ENCODE measurements around the gene DNAJB8. TPM values are rescaled to one million over a fixed set of nuclear protein-coding genes. Genes with fewer than 3 reads are reported as not detected.

DNAJB8 gene
- total and polyA plus RNA-seq, 9 donors = not detected

DNA sequence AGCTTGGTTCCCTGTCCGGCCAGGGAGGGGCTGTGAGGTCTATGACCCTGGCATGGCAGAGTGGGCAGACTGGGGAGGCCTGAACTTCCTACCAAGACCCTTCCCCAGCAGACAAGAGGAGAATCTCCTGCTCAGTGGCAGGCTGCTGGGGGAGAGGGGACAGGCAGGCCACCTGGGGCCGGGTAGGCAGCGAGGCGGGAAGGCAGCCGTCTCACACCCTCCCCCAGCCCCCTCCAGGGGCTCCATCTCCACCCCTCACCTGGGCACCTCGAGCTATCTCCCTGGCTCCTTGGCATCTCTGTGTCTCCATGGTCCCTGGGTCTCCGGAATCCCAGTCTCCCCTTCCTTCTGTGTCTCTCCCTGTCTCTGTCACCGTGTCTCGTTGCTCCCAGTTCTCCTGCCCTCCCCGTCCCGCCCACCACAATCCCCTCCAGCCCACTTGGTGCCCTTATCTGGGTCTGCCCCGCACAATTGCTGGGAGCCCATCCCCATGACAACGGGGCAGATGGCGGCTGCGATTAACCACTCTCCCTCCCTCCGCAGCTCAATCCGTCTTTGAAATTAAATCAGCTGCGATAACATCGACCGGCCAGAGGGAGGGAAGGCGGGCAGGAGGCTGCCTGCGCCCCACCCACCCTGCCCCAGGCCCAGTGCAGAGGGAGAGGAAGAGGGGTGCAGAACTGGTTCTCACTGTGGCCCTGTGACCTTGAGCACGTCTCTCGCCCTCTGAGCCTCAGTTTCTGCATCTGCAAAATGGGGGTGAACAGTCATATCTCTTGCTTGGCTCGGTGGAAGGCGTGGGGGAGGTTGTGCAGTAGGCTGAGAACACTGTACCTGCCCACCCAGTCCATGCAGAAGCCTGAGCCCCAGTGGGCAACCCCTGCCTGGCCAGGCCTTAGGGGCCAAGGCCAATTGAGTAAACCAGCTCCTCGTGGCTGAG, 9.6 kb downstream of the DNAJB8 start:
- 42% methylated on average over 20 of the region's 27 CpGs for WGBS (ENCODE audit: insufficient coverage)
- H3K27ac ChIP-seq (ENCODE audit: low read length) = no peak overlapping the region
- DNase-seq = no peak
- no peaks in the 10 kb centered on the region for H3K36me3 ChIP-seq (ENCODE audit: control insufficient read depth, insufficient read depth, low read length)
- no peaks in the 10 kb centered on the region for H3K9me3 ChIP-seq (replicated peaks; ENCODE audit: control insufficient read depth, low read depth, low read length)
- H3K4me3 ChIP-seq (ENCODE audit: low read length) = no peak overlapping the region
- peaks cover 27% of the 10 kb centered on the region for H3K27me3 ChIP-seq (ENCODE audit: control insufficient read depth, insufficient read depth, low read length)
- peaks cover 6% of the 10 kb centered on the region for H3K4me1 ChIP-seq (ENCODE audit: control insufficient read depth, insufficient read depth, low read length)

DNA sequence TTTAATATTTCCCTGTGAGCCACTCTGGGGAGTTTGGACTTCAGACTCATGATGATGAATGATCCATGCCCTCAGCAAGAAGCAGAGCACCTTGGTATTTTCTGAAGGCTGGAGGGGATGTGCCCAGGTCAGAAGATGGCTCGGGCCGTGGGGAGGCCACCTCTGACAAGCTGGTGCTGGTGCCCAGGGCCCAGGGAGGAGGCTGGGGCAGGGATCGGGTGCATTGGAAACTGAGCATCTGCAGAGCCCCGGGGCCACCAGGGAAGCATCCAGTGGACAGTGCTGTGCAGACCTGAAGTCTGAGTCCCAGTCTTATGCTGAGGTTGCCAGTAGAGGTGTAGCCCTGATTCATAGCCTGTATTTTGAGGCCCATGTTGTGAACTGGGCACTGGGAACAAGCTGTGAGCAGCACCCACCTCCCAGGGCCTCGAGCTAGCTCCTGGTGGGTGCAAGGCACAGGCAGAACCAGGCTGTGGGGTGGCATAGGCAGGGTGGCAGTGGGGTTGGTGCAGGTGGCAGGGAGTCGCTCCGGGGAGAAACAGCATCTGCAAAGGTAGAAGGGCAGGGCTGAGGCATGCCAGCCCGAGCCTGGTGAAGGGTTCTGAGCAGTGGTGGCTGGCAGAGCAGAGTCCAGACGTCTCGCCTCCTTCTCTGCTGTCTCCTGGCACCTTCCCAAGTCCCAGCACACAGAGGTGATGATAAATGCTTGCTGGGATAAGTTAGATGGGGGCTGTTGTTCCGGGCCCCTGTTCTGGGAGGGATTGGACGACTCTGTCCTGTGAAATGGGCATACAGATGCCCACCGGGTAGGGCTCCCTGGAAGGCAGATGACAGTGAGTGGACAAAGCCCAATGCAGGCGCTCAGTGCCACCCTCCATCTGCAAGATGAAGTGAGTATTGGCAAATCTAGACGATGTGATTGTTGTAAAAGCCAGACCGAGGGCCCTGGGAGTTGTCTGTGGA, 10.6 kb downstream of the DNAJB8 start:
- H3K27ac ChIP-seq (ENCODE audit: low read length) = no peak overlapping the region
- H3K4me3 ChIP-seq (ENCODE audit: low read length) = no peak overlapping the region
- no peaks in the 10 kb centered on the region for H3K9me3 ChIP-seq (replicated peaks; ENCODE audit: control insufficient read depth, low read depth, low read length)
- no peaks in the 10 kb centered on the region for H3K36me3 ChIP-seq (ENCODE audit: control insufficient read depth, insufficient read depth, low read length)
- no peak for DNase-seq
- peaks cover 27% of the 10 kb centered on the region for H3K27me3 ChIP-seq (ENCODE audit: control insufficient read depth, insufficient read depth, low read length)
- WGBS (ENCODE audit: insufficient coverage) = 73% methylated on average over 14 of the region's 16 CpGs
- H3K4me1 ChIP-seq (ENCODE audit: control insufficient read depth, insufficient read depth, low read length) = peaks cover 6% of the 10 kb centered on the region

DNA sequence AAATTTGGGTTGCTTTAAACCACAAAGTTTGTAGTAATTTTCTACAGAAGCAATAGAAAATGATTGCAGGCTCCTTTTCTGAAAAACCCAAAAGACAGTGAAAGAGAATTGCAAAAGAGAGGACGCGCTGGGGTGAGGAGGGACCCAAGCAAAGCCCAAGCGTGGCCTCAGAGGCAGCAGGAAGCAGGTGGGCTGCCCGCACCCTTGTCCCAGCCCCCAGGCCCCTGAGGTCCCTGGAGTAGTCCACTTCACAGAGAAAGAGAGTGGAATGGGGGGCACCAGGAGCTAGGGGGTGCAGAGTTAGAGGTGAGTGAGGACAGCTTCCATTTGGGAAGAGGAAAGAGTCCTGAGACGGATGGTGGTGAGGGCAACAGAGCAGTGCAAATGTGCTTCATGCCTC, 11.6 kb downstream of the DNAJB8 start:
- 80% methylated on average over 3 of the region's 5 CpGs for WGBS (ENCODE audit: insufficient coverage)
- H3K27me3 ChIP-seq (ENCODE audit: control insufficient read depth, insufficient read depth, low read length) = peaks cover 26% of the 10 kb centered on the region

DNA sequence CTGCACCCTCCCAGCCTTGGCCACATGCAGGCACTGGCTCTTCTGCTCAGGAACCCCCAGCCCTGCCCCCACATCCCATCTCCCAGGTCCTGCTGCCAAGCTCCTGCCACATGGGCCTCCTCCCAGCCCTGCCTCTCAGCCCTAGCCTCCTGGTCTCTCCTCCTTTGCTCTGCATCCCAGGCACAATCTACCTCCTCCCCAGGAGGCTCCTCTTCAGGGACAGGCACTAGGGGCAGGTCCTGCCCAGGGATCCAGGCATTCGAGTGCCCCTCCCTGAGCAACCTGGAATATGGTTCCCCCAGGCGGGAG, 12.4 kb downstream of the DNAJB8 start:
- Histone ChIP-seq H3K36me3 (ENCODE audit: control insufficient read depth, insufficient read depth, low read length) (no peaks in the 10 kb centered on the region), H3K4me3 (ENCODE audit: low read length) (no peak overlapping the region), H3K9me3 (replicated peaks; ENCODE audit: control insufficient read depth, low read depth, low read length) (no peaks in the 10 kb centered on the region), H3K27ac (ENCODE audit: low read length) (no peak overlapping the region), H3K27me3 (ENCODE audit: control insufficient read depth, insufficient read depth, low read length) (peaks cover 29% of the 10 kb centered on the region), H3K4me1 (ENCODE audit: control insufficient read depth, insufficient read depth, low read length) (peaks cover 6% of the 10 kb centered on the region)
- DNase-seq = no peak
- no CpG with 5 or more reads among the region's 2 CpGs for WGBS (ENCODE audit: insufficient coverage)

More for the DNA sequence above, 11.6 kb downstream of the DNAJB8 start:
- Histone ChIP-seq H3K9me3 (replicated peaks; ENCODE audit: control insufficient read depth, low read depth, low read length) (no peaks in the 10 kb centered on the region), H3K27ac (ENCODE audit: low read length) (no peak overlapping the region), H3K4me1 (ENCODE audit: control insufficient read depth, insufficient read depth, low read length) (peaks cover 6% of the 10 kb centered on the region), H3K4me3 (ENCODE audit: low read length) (no peak overlapping the region), H3K36me3 (ENCODE audit: control insufficient read depth, insufficient read depth, low read length) (no peaks in the 10 kb centered on the region)
- DNase-seq = no peak

DNA sequence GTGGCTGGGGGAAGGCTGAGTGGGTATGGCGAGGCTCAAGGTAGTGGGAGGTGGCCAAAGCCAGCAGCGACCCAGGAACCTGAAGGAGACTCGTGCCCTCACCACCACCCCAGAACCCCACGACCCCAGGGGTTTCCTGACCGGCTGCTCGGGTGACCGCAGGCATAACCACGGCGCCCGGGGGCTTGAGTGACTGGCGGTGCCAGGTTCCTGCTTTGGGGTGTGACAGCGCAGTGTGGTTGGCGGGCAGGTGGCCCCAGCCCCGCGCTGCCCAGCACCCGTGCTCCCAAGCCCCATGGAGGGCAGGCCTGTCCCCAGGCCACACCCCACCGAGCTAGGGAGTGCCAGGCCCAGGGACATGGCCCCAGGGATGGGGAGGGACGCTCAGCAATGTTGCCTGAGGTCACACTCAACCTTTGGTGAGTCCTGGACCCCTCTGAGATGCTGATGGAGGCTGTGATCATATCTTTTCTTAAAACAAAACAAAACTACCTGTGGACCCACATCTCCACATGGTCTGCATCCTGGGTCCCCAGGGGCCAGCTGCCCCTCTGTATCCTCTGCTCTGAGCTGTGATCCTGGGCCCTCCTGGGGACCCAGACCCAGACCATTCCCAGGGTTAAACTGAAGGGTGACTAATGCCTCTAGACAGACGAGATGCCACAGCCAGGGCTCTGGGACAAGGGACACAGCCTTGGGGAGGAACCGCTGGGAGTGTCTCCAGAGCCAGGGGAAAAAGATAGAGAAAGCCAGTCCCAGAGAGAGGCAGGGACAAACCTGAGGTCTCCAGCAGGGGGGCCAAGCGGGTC, 13.0 kb downstream of the DNAJB8 start:
- Histone ChIP-seq H3K27me3 (ENCODE audit: control insufficient read depth, insufficient read depth, low read length) (peaks cover 31% of the 10 kb centered on the region), H3K36me3 (ENCODE audit: control insufficient read depth, insufficient read depth, low read length) (no peaks in the 10 kb centered on the region), H3K4me1 (ENCODE audit: control insufficient read depth, insufficient read depth, low read length) (peaks cover 6% of the 10 kb centered on the region), H3K27ac (ENCODE audit: low read length) (no peak overlapping the region), H3K9me3 (replicated peaks; ENCODE audit: control insufficient read depth, low read depth, low read length) (no peaks in the 10 kb centered on the region), H3K4me3 (ENCODE audit: low read length) (no peak overlapping the region)
- 81% methylated on average over 19 of the region's 21 CpGs for WGBS (ENCODE audit: insufficient coverage)
- DNase-seq = no peak

DNA sequence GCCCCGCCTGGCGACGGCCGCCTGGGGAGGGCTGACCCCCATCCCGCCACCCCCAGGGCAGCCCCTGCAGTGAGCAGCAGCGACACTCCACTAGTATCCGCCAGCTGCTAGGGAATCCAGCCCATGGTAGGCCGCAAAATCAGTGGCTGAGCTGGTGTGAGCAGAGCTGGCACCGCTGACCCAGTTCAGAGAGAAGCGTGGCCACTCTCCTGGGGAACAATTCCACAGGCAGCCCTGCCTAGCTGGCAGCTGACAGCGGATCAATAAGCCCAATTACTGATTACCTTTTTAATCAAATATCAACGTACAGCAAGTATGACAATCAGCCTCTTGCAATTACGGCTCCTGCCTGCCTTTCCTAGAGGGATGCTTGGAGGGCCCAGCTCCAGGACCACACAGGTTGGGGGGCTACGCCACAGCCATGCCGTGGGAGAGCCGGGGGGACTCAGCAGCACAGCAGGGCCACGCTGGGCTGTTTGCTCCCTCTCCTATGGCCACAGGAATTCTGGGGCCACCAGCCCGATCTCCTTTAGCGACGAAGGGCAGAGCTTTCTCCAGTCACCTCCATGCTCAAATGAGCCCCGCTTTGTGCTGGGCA, 13.9 kb downstream of the DNAJB8 start:
- Histone ChIP-seq H3K36me3 (ENCODE audit: control insufficient read depth, insufficient read depth, low read length) (no peaks in the 10 kb centered on the region), H3K4me1 (ENCODE audit: control insufficient read depth, insufficient read depth, low read length) (peaks cover under 1% of the 10 kb centered on the region), H3K4me3 (ENCODE audit: low read length) (no peak overlapping the region), H3K27me3 (ENCODE audit: control insufficient read depth, insufficient read depth, low read length) (peaks cover 34% of the 10 kb centered on the region), H3K27ac (ENCODE audit: low read length) (no peak overlapping the region), H3K9me3 (replicated peaks; ENCODE audit: control insufficient read depth, low read depth, low read length) (no peaks in the 10 kb centered on the region)
- WGBS (ENCODE audit: insufficient coverage) = 77% methylated on average over 21 of the region's 21 CpGs
- DNase-seq = no peak

DNA sequence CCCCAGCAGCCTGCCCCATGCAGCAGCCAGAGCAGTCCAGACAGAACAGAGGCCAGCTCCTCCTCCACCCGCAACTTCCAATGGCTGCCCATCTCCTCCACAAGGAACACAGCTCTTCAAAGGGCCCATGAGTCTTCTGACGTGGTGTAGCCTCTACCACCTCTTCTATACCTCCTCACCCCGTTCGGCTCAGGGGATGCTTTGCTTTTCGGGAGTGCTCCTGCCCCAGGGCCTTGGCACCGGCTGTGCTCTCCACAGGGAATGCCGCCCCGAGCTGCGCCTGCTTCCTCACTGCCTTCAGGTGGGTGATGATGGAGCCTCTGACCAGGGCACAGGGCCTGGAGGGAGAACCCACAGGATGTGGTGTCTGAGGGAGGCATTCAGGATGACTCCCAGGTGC, 14.6 kb downstream of the DNAJB8 start:
- Histone ChIP-seq H3K9me3 (replicated peaks; ENCODE audit: control insufficient read depth, low read depth, low read length) (no peaks in the 10 kb centered on the region), H3K27ac (ENCODE audit: low read length) (no peak overlapping the region), H3K27me3 (ENCODE audit: control insufficient read depth, insufficient read depth, low read length) (peaks cover 34% of the 10 kb centered on the region), H3K4me3 (ENCODE audit: low read length) (no peak overlapping the region), H3K4me1 (ENCODE audit: control insufficient read depth, insufficient read depth, low read length) (no peaks in the 10 kb centered on the region), H3K36me3 (ENCODE audit: control insufficient read depth, insufficient read depth, low read length) (no peaks in the 10 kb centered on the region)
- WGBS (ENCODE audit: insufficient coverage) = 79% methylated on average over 7 of the region's 9 CpGs
- DNase-seq = no peak

DNA sequence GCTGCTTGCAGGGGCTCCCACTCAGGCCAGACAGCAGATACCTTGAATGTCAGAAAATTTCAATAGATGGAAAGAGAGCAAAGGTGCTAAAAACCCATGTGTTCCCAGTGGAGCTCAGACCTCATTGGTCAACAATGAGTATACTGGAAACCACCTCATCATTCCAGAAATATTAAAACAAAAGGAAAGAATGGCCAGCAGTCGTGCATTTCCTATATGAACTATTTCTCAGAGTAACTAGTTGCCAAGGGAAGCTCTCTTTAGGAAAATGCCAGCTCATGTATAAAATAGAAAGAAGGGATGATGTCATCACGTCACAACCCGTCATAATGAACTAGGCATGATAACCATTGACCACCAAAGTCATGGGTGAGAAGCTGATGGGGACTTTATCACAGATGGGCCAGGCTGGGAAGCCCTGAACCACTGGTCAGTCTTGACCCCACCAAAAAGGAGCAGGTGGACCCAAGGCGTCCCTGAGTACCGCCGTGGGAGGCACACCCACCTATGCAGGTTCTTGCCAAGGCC, 17.5 kb downstream of the DNAJB8 start:
- H3K27ac ChIP-seq (ENCODE audit: low read length) = no peak overlapping the region
- no peak overlapping the region for H3K4me3 ChIP-seq (ENCODE audit: low read length)
- 82% methylated on average over 5 of the region's 6 CpGs for WGBS (ENCODE audit: insufficient coverage)
- DNase-seq = no peak
- no peaks in the 10 kb centered on the region for H3K36me3 ChIP-seq (ENCODE audit: control insufficient read depth, insufficient read depth, low read length)
- H3K9me3 ChIP-seq (replicated peaks; ENCODE audit: control insufficient read depth, low read depth, low read length) = no peaks in the 10 kb centered on the region
- peaks cover 11% of the 10 kb centered on the region for H3K27me3 ChIP-seq (ENCODE audit: control insufficient read depth, insufficient read depth, low read length)
- no peaks in the 10 kb centered on the region for H3K4me1 ChIP-seq (ENCODE audit: control insufficient read depth, insufficient read depth, low read length)

DNA sequence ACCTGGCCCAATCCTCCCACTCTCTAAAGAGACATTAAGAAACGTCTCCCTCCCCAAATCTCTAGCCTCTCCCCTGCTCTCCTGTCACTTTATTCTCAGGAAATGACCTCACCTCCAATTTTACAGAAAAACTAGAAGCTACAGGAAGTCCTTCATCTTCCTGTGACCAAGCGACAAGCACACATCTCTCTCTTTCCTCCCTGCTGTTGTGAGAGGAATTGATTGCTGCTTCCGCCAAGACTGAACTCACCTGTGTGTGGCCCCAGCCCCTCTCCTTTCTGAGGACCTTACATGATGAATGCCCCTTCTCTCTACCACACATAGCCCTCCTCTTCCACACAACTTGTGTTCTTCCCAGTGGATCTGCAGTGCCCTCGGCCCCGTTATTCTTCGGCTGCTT, 18.2 kb downstream of the DNAJB8 start:
- Histone ChIP-seq H3K4me1 (ENCODE audit: control insufficient read depth, insufficient read depth, low read length) (no peaks in the 10 kb centered on the region), H3K4me3 (ENCODE audit: low read length) (no peak overlapping the region), H3K9me3 (replicated peaks; ENCODE audit: control insufficient read depth, low read depth, low read length) (no peaks in the 10 kb centered on the region), H3K36me3 (ENCODE audit: control insufficient read depth, insufficient read depth, low read length) (no peaks in the 10 kb centered on the region), H3K27ac (ENCODE audit: low read length) (no peak overlapping the region), H3K27me3 (ENCODE audit: control insufficient read depth, insufficient read depth, low read length) (peaks cover 18% of the 10 kb centered on the region)
- no peak for DNase-seq
- WGBS (ENCODE audit: insufficient coverage) = 69% methylated on average over 4 of the region's 6 CpGs
